NB4 (cell line): Measurements from ENCODE around the gene ATXN7L3B.

Experiments
- TF ChIP-seq, protein P1 (sequence below): IDR thresholded peaks from one replicate; pipeline ENCODE4 v1.5.1; 2012; ENCODE audit warnings: low read depth, low read length
- TF ChIP-seq, protein P2 (sequence below): IDR thresholded peaks from 2 replicates; pipeline ENCODE4 v1.6.1; 2011; ENCODE audit warnings: low read depth, low read length

DNA sequence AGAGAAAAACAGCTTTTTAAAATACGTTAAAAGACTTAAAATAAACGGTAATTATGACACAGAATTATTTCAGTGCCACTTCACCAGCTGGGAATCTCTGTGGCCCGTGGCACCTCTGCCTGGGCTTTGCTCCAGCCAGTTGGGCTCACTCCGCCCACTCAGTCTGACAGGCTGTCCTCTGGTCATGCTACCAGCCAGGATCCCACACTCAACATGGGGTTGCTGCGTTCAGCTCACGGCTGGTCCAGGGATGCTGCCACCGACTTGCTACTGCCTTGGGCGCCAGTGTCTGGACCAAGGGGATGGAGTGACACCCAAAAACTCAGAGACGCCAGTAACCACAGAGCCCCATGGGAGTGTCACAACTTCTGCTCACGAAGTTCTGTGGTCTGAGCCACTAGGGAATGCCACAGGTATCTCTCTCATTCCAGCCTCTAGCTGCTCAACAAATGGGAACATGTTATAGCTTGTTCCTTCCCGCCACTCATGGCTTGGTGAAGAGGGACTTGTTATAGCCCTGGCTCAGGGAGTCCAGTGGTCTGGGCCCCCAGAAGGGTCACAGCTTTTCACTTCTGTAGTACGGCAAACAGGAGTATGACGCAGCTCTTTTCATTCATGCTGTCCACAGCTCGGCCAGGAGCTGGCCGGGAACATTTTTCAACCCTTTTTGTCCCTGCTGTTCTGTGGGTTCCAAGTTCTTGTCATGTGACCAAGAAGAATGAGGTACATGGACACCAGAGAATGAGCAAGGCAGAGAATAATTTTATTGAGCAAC lies 23.4 kb upstream of the ATXN7L3B start:
- TF ChIP-seq, protein P1, sequence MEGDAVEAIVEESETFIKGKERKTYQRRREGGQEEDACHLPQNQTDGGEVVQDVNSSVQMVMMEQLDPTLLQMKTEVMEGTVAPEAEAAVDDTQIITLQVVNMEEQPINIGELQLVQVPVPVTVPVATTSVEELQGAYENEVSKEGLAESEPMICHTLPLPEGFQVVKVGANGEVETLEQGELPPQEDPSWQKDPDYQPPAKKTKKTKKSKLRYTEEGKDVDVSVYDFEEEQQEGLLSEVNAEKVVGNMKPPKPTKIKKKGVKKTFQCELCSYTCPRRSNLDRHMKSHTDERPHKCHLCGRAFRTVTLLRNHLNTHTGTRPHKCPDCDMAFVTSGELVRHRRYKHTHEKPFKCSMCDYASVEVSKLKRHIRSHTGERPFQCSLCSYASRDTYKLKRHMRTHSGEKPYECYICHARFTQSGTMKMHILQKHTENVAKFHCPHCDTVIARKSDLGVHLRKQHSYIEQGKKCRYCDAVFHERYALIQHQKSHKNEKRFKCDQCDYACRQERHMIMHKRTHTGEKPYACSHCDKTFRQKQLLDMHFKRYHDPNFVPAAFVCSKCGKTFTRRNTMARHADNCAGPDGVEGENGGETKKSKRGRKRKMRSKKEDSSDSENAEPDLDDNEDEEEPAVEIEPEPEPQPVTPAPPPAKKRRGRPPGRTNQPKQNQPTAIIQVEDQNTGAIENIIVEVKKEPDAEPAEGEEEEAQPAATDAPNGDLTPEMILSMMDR: no peak
- TF ChIP-seq, protein P2, sequence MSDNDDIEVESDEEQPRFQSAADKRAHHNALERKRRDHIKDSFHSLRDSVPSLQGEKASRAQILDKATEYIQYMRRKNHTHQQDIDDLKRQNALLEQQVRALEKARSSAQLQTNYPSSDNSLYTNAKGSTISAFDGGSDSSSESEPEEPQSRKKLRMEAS: no peak
